Esophagus muscularis mucosa (tissue), 4 donors: Measurements from ENCODE around the gene ADAMTS20. TPM values are rescaled to one million over a fixed set of nuclear protein-coding genes. Genes with fewer than 3 reads are reported as not detected.

Experiments
- DNase-seq: peaks from one replicate; pipeline ENCODE4 v3.0.0-alpha.2; 2017; ENCODE audit errors: extremely low spot score
- H3K27ac ChIP-seq, 4 donors: fragments of 200-600 bp; sonication (generic); replicated peaks in 1 of 4; 1 replicate in 3 of 4; 2 replicates in 1 of 4; pipeline ENCODE4 v1.5.1; 2016 to 2019; ENCODE audit warnings: mild to moderate bottlenecking in 1 of 4
- H3K27me3 ChIP-seq, 4 donors: fragments of 200-600 bp; sonication (generic); one replicate each; pipeline versions ENCODE4 v1.5.1 to v1.6.0; 2016 to 2019
- H3K36me3 ChIP-seq, 4 donors: fragments of 200-600 bp; sonication (generic); one replicate each; pipeline ENCODE4 v1.5.1; 2016 to 2019
- H3K4me1 ChIP-seq, 4 donors: fragments of 200-600 bp; sonication (generic); one replicate each; pipeline ENCODE4 v1.5.1; 2016 to 2019
- H3K4me3 ChIP-seq, 4 donors: fragments of 200-600 bp; sonication (generic); 1 replicate in 2 of 4; 2 replicates in 2 of 4; pipeline ENCODE4 v1.5.1; 2016 to 2019; ENCODE audit warnings: mild to moderate bottlenecking in 4 of 4, moderate library complexity in 1 of 4
- H3K9me3 ChIP-seq, 4 donors: fragments of 200-600 bp; sonication (generic); 1 replicate in 3 of 4; 2 replicates in 1 of 4; pipeline ENCODE4 v1.5.1; 2016 to 2019
- EP300 ChIP-seq: sonication (generic); formaldehyde crosslinking; IDR thresholded peaks from one replicate; pipeline ENCODE4 v1.6.1; 2017; ENCODE audit warnings: antibody characterized with exemption
- POLR2A ChIP-seq: fragments of 450-650 bp; IDR thresholded peaks from one replicate; pipeline ENCODE4 v1.6.1; 2017; ENCODE audit warnings: antibody characterized with exemption, moderate library complexity, mild to moderate bottlenecking, low read depth
- POLR2AphosphoS5 ChIP-seq, 2 donors: sonication (generic); formaldehyde crosslinking; IDR thresholded peaks; one replicate each; pipeline ENCODE4 v1.6.1; 2017; ENCODE audit warnings: antibody characterized with exemption in 2 of 2
- WGBS: methylation state at CpG from one replicate; pipeline ENCODE4 v1.1.5; 2018; 5-methylcytosine and 5-hydroxymethylcytosine counted together
- intact Hi-C: fragments of 100-400 bp; cut with DNase I; formaldehyde crosslinking; loops from one replicate; pipeline ENCODE4 v1.15.1; 2023
- total RNA-seq, 4 donors: library from RNA; depleted of rRNA; stranded (reverse); fragments of >200 nt; gene quantifications; one replicate each; pipeline versions ENCODE4 v1.1.0 to v1.2.1, GENCODE V29; 2016
- TF ChIP-seq, protein P1 (sequence below), 3 experiments: fragments of 200-600 bp in 2 of 3; fragments of 450-650 bp in 1 of 3; sonication (generic) in 2 of 3; IDR thresholded peaks; one replicate each; pipeline ENCODE4 v1.5.1; 2017 to 2019; ENCODE audit warnings: antibody characterized with exemption in 3 of 3, mild to moderate bottlenecking in 2 of 3, moderate library complexity in 1 of 3

ADAMTS20 gene
- total RNA-seq, 4 donors from 2014 or later = not detected

DNA sequence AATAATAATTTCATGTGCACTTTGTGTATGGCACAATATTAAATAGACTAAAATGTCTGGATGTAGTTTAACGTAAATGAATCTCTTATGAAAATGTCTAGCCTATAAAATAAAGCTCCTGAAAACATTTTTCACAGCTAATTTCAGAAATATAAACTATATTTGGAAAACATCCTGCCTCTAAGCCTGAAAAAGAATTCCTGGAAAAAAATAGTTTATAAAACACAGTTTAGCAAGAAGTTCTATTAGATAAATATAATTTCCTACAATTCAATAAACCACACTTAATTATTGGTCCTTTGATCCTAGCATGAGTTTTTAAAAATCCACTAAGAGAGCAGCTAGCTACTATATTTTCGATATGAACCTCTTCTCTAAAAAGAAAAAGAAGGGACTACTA, 159.9 kb downstream of the ADAMTS20 start:
- H3K4me3 ChIP-seq = no peak overlapping the region
- intact Hi-C loops = no loop called here
- H3K4me1 ChIP-seq = no peaks in the 10 kb centered on the region
- no peaks in the 10 kb centered on the region for H3K27me3 ChIP-seq
- no peak overlapping the region for H3K27ac ChIP-seq
- no peaks in the 10 kb centered on the region for H3K36me3 ChIP-seq
- no peaks in the 10 kb centered on the region for H3K9me3 ChIP-seq
- WGBS = 72% methylated on average over 2 of the region's 2 CpGs
- no peak for TF ChIP-seq EP300
- TF ChIP-seq POLR2A = no peak
- no peak for TF ChIP-seq POLR2AphosphoS5 (IDR thresholded peaks at IDR 0.05)
- TF ChIP-seq, protein P1, sequence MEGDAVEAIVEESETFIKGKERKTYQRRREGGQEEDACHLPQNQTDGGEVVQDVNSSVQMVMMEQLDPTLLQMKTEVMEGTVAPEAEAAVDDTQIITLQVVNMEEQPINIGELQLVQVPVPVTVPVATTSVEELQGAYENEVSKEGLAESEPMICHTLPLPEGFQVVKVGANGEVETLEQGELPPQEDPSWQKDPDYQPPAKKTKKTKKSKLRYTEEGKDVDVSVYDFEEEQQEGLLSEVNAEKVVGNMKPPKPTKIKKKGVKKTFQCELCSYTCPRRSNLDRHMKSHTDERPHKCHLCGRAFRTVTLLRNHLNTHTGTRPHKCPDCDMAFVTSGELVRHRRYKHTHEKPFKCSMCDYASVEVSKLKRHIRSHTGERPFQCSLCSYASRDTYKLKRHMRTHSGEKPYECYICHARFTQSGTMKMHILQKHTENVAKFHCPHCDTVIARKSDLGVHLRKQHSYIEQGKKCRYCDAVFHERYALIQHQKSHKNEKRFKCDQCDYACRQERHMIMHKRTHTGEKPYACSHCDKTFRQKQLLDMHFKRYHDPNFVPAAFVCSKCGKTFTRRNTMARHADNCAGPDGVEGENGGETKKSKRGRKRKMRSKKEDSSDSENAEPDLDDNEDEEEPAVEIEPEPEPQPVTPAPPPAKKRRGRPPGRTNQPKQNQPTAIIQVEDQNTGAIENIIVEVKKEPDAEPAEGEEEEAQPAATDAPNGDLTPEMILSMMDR (IDR thresholded peaks at IDR 0.05) = no peak
- no peak for DNase-seq

DNA sequence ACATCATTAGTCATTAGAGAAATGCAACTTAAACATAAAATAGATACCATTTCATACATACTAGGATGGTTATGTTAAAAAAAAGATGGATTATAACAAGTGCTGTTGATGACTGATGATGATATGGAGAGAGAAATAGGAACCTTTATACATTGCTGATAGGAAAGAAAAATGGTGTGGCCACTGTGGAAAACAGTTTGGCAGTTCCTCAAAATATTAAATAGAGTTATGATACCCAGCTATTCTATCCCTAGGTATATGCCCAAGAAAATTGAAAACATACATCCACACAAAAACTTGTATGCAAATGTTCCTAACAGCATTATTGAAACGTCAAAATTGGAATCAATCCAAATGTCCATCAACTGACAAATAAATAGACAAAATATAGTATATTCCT, 170.1 kb downstream of the ADAMTS20 start:
- H3K27me3 ChIP-seq = no peaks in the 10 kb centered on the region
- no peak for DNase-seq
- no peak overlapping the region for H3K27ac ChIP-seq
- H3K36me3 ChIP-seq = no peaks in the 10 kb centered on the region
- WGBS = 73% methylated on average over 1 of the region's 1 CpG
- intact Hi-C loops = no loop called here
- H3K9me3 ChIP-seq = peaks cover 0 to 19% (median 10%) of the 10 kb centered on the region in 4 donors
- TF ChIP-seq POLR2A (no peak), EP300 (no peak), POLR2AphosphoS5 (IDR thresholded peaks at IDR 0.05) (no peak)
- TF ChIP-seq, protein P1 (IDR thresholded peaks at IDR 0.05) = no peak
- H3K4me1 ChIP-seq = no peaks in the 10 kb centered on the region
- no peak overlapping the region for H3K4me3 ChIP-seq

DNA sequence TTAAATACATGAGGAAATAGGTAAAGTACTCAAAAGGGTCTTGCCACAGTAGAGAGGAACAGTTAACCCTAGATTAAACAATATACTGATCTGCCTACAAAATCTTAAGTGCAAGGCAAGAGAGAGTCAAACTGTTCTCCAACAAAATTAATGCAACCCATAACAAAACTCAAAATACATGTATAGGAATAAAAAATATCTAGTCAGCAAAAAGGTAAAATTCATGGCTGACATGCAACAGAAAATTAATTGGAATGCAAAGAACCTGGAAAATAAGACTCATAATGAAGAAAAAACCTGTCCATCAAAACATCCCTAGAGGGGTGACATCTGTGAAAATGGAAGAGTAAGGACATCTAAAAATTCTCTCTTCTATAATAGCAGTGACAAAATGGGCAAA, 173.6 kb downstream of the ADAMTS20 start:
- H3K4me3 ChIP-seq = no peak overlapping the region
- DNase-seq = no peak
- H3K27me3 ChIP-seq = no peaks in the 10 kb centered on the region
- TF ChIP-seq EP300 (no peak), POLR2AphosphoS5 (IDR thresholded peaks at IDR 0.05) (no peak), POLR2A (no peak)
- TF ChIP-seq, protein P1 (IDR thresholded peaks at IDR 0.05) = no peak
- H3K36me3 ChIP-seq = no peaks in the 10 kb centered on the region
- H3K4me1 ChIP-seq = no peaks in the 10 kb centered on the region
- H3K27ac ChIP-seq = no peak overlapping the region
- H3K9me3 ChIP-seq = peaks cover 0 to 19% (median 10%) of the 10 kb centered on the region in 4 donors
- intact Hi-C loops = no loop called here

DNA sequence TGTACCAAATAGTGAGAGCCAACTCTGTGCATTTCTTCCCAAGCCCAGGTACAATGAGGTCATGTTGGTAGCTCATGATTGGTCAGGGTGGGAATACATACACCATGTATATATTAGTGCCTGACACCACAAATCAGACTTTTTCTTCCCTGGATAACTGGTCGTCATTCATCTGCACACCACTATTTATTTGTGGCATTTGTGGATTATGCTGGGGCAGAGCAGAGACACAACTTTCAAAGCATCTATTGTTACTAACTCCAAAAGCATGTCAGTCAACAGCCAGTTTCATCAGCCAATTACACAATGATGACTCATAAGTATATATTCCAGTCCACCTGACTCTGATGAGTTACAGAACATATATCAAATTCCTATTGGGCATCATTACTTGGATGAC, 181.7 kb downstream of the ADAMTS20 start:
- H3K4me1 ChIP-seq = no peaks in the 10 kb centered on the region
- 78% methylated on average over 1 of the region's 1 CpG for WGBS
- no peaks in the 10 kb centered on the region for H3K9me3 ChIP-seq
- no peak for TF ChIP-seq EP300
- TF ChIP-seq POLR2AphosphoS5 (IDR thresholded peaks at IDR 0.05) = no peak
- no peaks in the 10 kb centered on the region for H3K36me3 ChIP-seq
- no peak for DNase-seq
- no peaks in the 10 kb centered on the region for H3K27me3 ChIP-seq
- intact Hi-C loops = no loop called here
- H3K27ac ChIP-seq = no peak overlapping the region
- no peak overlapping the region for H3K4me3 ChIP-seq

DNA sequence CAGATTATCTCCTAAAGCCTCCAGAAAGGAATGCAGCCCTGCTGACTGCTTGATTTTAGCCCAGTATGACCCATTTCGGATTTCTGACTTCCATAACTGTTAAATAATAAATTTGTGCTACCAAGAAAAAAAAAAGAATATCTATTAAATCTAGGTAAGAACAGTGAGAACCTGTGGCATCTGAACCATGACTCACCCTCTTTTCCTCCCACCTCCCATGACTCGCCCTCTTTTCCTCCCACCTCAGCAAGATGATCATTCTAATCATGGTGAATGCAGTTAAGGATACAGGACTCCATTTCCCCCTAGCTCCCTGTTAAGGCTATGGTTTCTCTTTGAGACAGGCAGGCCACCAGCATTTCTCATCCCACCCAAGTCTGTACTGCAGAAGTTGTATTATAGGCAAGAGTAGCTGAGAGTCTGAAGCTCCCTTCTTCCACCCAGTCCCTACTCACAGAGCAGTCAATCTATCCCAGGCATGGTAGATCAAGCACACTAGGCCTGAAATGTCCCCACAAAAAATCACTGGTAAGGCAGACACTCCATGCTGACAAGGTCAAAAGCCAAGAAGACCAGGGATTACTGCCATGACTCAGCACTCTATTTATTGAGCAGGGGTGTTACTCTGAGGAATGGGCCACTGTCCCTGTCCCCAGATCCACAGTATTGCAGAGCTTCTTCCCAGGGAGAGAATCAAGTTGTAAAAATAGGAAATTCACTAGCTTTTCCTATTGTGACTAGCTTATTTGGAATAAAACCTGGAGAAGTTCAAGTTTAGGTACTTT, 188.9 kb downstream of the ADAMTS20 start:
- DNase-seq = no peak
- WGBS = 84% methylated on average over 2 of the region's 2 CpGs
- H3K4me1 ChIP-seq = no peaks in the 10 kb centered on the region
- TF ChIP-seq EP300 (no peak), POLR2A (no peak), POLR2AphosphoS5 (IDR thresholded peaks at IDR 0.05) (no peak)
- TF ChIP-seq, protein P1 (IDR thresholded peaks at IDR 0.05) = no peak
- intact Hi-C loops = no loop called here
- no peak overlapping the region for H3K27ac ChIP-seq
- H3K9me3 ChIP-seq = no peaks in the 10 kb centered on the region
- no peaks in the 10 kb centered on the region for H3K27me3 ChIP-seq
- H3K36me3 ChIP-seq = no peaks in the 10 kb centered on the region
- no peak overlapping the region for H3K4me3 ChIP-seq
